SK-N-SH (cell line): ENCODE data around the gene PLCG2.

Experiments
- CTCF ChIP-seq: fragments of 200-600 bp; sonication (generic); IDR thresholded peaks from 2 replicates; pipeline ENCODE4 v1.6.1; 2017; ENCODE audit warnings: antibody characterized with exemption, mild to moderate bottlenecking, moderate library complexity
- FOSL2 ChIP-seq: IDR thresholded peaks from 2 replicates; pipeline ENCODE4 v1.4.0; 2012; ENCODE audit warnings: low read depth, mild to moderate bottlenecking, moderate library complexity, borderline replicate concordance
- GABPA ChIP-seq: IDR thresholded peaks from 2 replicates; pipeline ENCODE4 v1.4.0; 2012; ENCODE audit warnings: low read depth, mild to moderate bottlenecking
- MAX ChIP-seq: IDR thresholded peaks from 2 replicates; pipeline ENCODE4 v1.4.0; 2012; ENCODE audit warnings: low read depth
- POLR2AphosphoS5 ChIP-seq: IDR thresholded peaks from 2 replicates; pipeline ENCODE4 v1.6.1; 2012; ENCODE audit warnings: low read depth, low read length
- RAD21 ChIP-seq: IDR thresholded peaks from 2 replicates; pipeline ENCODE4 v1.6.1; 2012; ENCODE audit warnings: mild to moderate bottlenecking, low read length
- TF ChIP-seq, protein P1 (sequence below): IDR thresholded peaks from 2 replicates; pipeline ENCODE4 v1.6.1; 2012; ENCODE audit warnings: mild to moderate bottlenecking, low read depth, low read length, moderate library complexity

- TF ChIP-seq RAD21 (no peak), FOSL2 (no peak), POLR2AphosphoS5 (no peak), MAX (no peak), CTCF (no peak), GABPA (no peak)
- TF ChIP-seq, protein P1, sequence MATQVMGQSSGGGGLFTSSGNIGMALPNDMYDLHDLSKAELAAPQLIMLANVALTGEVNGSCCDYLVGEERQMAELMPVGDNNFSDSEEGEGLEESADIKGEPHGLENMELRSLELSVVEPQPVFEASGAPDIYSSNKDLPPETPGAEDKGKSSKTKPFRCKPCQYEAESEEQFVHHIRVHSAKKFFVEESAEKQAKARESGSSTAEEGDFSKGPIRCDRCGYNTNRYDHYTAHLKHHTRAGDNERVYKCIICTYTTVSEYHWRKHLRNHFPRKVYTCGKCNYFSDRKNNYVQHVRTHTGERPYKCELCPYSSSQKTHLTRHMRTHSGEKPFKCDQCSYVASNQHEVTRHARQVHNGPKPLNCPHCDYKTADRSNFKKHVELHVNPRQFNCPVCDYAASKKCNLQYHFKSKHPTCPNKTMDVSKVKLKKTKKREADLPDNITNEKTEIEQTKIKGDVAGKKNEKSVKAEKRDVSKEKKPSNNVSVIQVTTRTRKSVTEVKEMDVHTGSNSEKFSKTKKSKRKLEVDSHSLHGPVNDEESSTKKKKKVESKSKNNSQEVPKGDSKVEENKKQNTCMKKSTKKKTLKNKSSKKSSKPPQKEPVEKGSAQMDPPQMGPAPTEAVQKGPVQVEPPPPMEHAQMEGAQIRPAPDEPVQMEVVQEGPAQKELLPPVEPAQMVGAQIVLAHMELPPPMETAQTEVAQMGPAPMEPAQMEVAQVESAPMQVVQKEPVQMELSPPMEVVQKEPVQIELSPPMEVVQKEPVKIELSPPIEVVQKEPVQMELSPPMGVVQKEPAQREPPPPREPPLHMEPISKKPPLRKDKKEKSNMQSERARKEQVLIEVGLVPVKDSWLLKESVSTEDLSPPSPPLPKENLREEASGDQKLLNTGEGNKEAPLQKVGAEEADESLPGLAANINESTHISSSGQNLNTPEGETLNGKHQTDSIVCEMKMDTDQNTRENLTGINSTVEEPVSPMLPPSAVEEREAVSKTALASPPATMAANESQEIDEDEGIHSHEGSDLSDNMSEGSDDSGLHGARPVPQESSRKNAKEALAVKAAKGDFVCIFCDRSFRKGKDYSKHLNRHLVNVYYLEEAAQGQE: no peak
Observed at GRCh38 chr16:81923296-81923695, 144.2 kb downstream of the PLCG2 start.
